ENCODE results near the gene PPP2R3B.

- TF ChIP-seq CTCF (IDR thresholded peaks at IDR 0.05) (no peak), POLR2A (IDR thresholded peaks at IDR 0.05) (no peak), POLR2AphosphoS5 (IDR thresholded peaks at IDR 0.05) (no peak)
Observed at GRCh38 chrX:431056-431455, 44.3 kb upstream of the PPP2R3B start.
